Fibroblast of skin of back (primary cell): ENCODE results near the gene TIMM8A.
"Not testable (repeated sequence)": the region's sequence is repeated elsewhere in the genome, so short reads cannot be mapped to it uniquely, and the experiment has no call there.

Experiments
- DNase-seq: peaks from one replicate; pipeline ENCODE4 v3.0.0-alpha.2; 2013

Gene TIMM8A

GRCh38 chrX:101359966-101360365 lies 11.4 kb upstream of the TIMM8A start:
- peak; percentile 30 for DNase-seq

- peak; percentile 13 for DNase-seq
Observed at GRCh38 chrX:101357166-101357795, 8.7 kb upstream of the TIMM8A start.

GRCh38 chrX:101349193-101349562 lies 636 bp upstream of the TIMM8A start:
- no peak for DNase-seq

GRCh38 chrX:101347859-101348451 lies 587 bp downstream of the TIMM8A start:
- no peak for DNase-seq

- DNase-seq = no peak
Observed at GRCh38 chrX:101337776-101338271, 10.7 kb downstream of the TIMM8A start.

GRCh38 chrX:101334310-101334709 lies 14.2 kb downstream of the TIMM8A start:
- not testable (repeated sequence) for DNase-seq

GRCh38 chrX:101326600-101326999 lies 21.9 kb downstream of the TIMM8A start:
- not testable (repeated sequence) for DNase-seq

GRCh38 chrX:101303790-101304189 lies 44.8 kb downstream of the TIMM8A start:
- no peak for DNase-seq
